Activated CD4-positive, alpha-beta T cell treated with anti-CD3 and anti-CD28 coated beads, Interleukin-2, amount 50 U/mL, for 16 hours (primary cell): Measurements from ENCODE around the gene CDHR2.

Source experiments
- DNase-seq: peaks from one replicate; pipeline ENCODE4 v3.0.0-alpha.2; 2020

CDHR2 gene

GRCh38 chr5:176548967-176549444 lies at the start of gene CDHR2:
TSS of gene CDHR2 (plus strand) at chr5:176549342. CDS start at chr5:176565353, 16,011 bp downstream.
- DNase-seq, result no peak

- DNase-seq, result no peak
Measured at GRCh38 chr5:176500511-176500910, 48.6 kb upstream of the CDHR2 start.

- DNase-seq, result no peak
Measured at GRCh38 chr5:176501333-176501732, 47.8 kb upstream of the CDHR2 start.

GRCh38 chr5:176503496-176503895 lies 45.6 kb upstream of the CDHR2 start:
- DNase-seq, result no peak

GRCh38 chr5:176507911-176508310 lies 41.2 kb upstream of the CDHR2 start:
- DNase-seq, result no peak

- DNase-seq, result no peak
Measured at GRCh38 chr5:176508603-176509002, 40.5 kb upstream of the CDHR2 start.

GRCh38 chr5:176513788-176514187 lies 35.4 kb upstream of the CDHR2 start:
- no peak for DNase-seq

GRCh38 chr5:176514244-176514950 lies 34.7 kb upstream of the CDHR2 start:
- no peak for DNase-seq

- no peak for DNase-seq
Measured at GRCh38 chr5:176515396-176515795, 33.7 kb upstream of the CDHR2 start.

- no peak for DNase-seq
Measured at GRCh38 chr5:176517053-176517661, 32.0 kb upstream of the CDHR2 start.

GRCh38 chr5:176519810-176520720 lies 29.1 kb upstream of the CDHR2 start:
- DNase-seq, result no peak

- DNase-seq, result no peak
Measured at GRCh38 chr5:176521286-176521685, 27.9 kb upstream of the CDHR2 start.

- no peak for DNase-seq
Measured at GRCh38 chr5:176521699-176522263, 27.4 kb upstream of the CDHR2 start.

GRCh38 chr5:176524138-176524537 lies 25.0 kb upstream of the CDHR2 start:
- DNase-seq, result no peak

- DNase-seq, result no peak
Measured at GRCh38 chr5:176524987-176525386, 24.2 kb upstream of the CDHR2 start.

- no peak for DNase-seq
Measured at GRCh38 chr5:176525677-176526076, 23.5 kb upstream of the CDHR2 start.

GRCh38 chr5:176526462-176526861 lies 22.7 kb upstream of the CDHR2 start:
- no peak for DNase-seq

GRCh38 chr5:176527246-176528222 lies 21.6 kb upstream of the CDHR2 start:
- DNase-seq, result no peak

- DNase-seq, result no peak
Measured at GRCh38 chr5:176528301-176528700, 20.8 kb upstream of the CDHR2 start.

- DNase-seq, result no peak
Measured at GRCh38 chr5:176528761-176529115, 20.4 kb upstream of the CDHR2 start.

GRCh38 chr5:176529116-176529740 lies 19.9 kb upstream of the CDHR2 start:
- DNase-seq, result no peak

- peak; percentile 72 for DNase-seq
Measured at GRCh38 chr5:176529741-176530141, 19.4 kb upstream of the CDHR2 start.
